Prostate gland (tissue), 2 donors: ENCODE data around the gene TRAF7.

ENCODE experiments used
- CTCF ChIP-seq, 4 experiments: fragments of 200-600 bp in 2 of 4; fragments of 450-650 bp in 2 of 4; sonication (generic) in 2 of 4; IDR thresholded peaks; 1 replicate in 3 of 4; 2 replicates in 1 of 4; pipeline ENCODE4 v1.5.1; 2016 to 2019; ENCODE audit warnings: antibody characterized with exemption in 4 of 4, mild to moderate bottlenecking in 2 of 4, moderate library complexity in 2 of 4
- POLR2A ChIP-seq: fragments of 450-650 bp; IDR thresholded peaks from one replicate; pipeline ENCODE4 v1.6.1; 2016; ENCODE audit warnings: antibody characterized with exemption, mild to moderate bottlenecking
- POLR2AphosphoS5 ChIP-seq: sonication (generic); formaldehyde crosslinking; IDR thresholded peaks from one replicate; pipeline ENCODE4 v1.6.1; 2017; ENCODE audit warnings: antibody characterized with exemption

GRCh38 chr16:2187212-2187611 lies 31.6 kb downstream of the TRAF7 start:
- TF ChIP-seq POLR2AphosphoS5 (no peak), CTCF (IDR thresholded peaks at IDR 0.05) (no peak), POLR2A (no peak)
